Cerebellar nuclear complex (tissue), 1 donor: ENCODE results near the gene NUTM2B.
"Not testable (repeated sequence)": the region's sequence is repeated elsewhere in the genome, so short reads cannot be mapped to it uniquely, and the experiment has no call there.

ENCODE experiments used
- DNase-seq, 2 experiments: peaks; one replicate each; lab custom pipeline; 2025; lab: John Stamatoyannopoulos, UW

Gene NUTM2B

GRCh38 chr10:79726620-79727019 is 23.6 kb downstream of the NUTM2B start:
- DNase-seq = not testable (repeated sequence)

GRCh38 chr10:79744844-79745243 is 41.8 kb downstream of the NUTM2B start:
- DNase-seq = not testable (repeated sequence)

GRCh38 chr10:79748510-79748909 is 45.5 kb downstream of the NUTM2B start:
- not testable (repeated sequence) for DNase-seq

- DNase-seq = not testable (repeated sequence)
These were observed 50.6 kb downstream of the NUTM2B start for GRCh38 chr10:79753601-79754000.

GRCh38 chr10:79758297-79758993 is 55.4 kb downstream of the NUTM2B start:
- not testable (repeated sequence) for DNase-seq
